ENCODE measurements around the gene LINGO3.

Gene LINGO3

DNA sequence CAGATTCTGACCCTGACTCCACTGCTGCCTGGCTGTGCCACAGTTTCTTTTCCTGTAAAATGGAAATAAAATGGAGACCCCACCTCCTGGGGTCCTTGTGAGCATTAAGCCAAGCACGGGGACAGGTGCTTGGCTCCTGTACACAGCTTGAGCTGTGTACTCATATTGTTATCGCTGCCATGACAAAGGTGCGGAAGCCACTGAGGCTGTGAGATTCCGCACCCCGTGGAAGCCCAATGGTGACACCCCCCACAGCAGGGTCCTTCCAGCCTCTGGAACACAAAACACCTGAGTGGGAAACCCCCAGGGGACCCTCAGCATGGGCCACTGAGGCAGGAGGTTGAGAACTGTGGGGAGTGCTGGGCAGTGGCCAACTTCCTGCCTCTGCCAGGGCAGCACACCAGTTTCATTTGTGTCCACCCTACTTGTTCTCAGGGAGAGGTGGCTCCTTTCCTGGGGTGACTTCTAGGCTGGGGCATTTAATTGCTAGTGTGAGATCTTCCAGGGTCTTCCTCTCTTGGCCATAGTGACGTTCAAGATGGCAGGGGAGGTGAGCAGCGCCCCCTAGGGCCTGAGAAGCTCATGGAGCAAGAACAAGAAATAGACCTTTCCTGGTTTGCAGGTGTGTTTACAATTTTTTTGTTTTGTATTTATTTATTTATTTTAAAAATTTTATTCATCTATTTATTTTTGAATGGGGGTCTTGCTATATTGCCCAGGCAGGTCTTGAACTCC lies 46.3 kb downstream of the LINGO3 start:
- DNase-seq (ENCODE audit: low read depth), result peak; percentile 41

DNA sequence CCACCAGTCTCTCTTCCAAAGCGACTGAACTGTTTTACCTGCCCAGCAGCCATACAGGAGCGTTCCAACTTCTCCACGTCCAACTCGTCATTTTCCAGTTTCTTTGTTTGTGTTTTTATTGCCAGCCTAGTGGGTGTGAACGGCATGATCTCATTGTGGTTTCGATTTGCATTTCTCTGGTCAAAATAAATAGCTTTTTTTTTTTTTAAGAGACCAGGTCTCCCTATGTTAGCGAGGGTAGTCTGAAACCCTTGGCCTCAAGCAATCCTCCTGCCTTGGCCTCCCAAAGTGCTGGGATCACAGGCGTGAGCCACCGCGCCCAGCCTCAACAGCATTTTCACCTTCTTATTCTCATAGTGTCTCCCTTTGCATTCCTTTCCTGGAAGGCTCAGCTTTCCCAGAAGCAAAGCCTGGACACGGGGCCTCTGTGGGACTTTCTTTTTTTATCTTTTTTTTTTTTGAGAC lies 47.6 kb downstream of the LINGO3 start:
- DNase-seq (ENCODE audit: low read depth), result no peak

DNA sequence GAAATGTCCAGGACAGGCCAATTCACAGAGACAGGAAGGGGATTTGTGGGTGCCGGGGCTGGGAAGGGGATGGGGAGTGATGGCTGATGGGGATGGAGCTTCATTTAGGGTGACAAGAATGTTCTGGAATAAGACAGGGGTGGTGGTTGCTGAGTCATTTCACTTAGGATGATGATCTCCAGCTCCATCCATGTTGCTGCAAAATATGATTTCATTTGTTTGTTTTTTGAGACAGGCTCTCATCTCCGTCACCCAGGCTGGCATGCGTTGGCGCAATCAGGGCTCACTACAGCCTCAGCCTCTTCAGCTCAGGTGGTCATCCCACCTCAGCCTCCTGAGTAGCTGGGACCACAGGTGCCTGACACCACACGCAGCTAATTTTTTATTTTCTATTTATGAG lies 48.6 kb downstream of the LINGO3 start:
- no peak for DNase-seq (ENCODE audit: low read depth)
